ENCODE data around the gene LUC7L3.

The LUC7L3 gene

GRCh38 chr17:50697663-50698272, 21.6 kb upstream of the LUC7L3 start:
- Histone ChIP-seq H3K36me3 (ENCODE audit: low read length) (peaks cover 12% of the 10 kb centered on the region; the same call in 1 of the 2 replicates), H3K9me3 (ENCODE audit: insufficient read depth, low read length) (no peaks in the 10 kb centered on the region), H3K9ac (ENCODE audit: low read length) (no peak overlapping the region), H3K4me2 (ENCODE audit: low read depth, low read length, poor library complexity, severe bottlenecking) (no peak overlapping the region), H3K27ac (ENCODE audit: low read depth, low read length) (no peak overlapping the region), H3K27me3 (ENCODE audit: low read length) (no peaks in the 10 kb centered on the region), H3K9me2 (replicated peaks; ENCODE audit: insufficient read depth, low read length) (no peaks in the 10 kb centered on the region), H3K79me2 (ENCODE audit: insufficient read depth, low read length) (peaks cover 18% of the 10 kb centered on the region), H2AFZ (ENCODE audit: low read depth, low read length, severe bottlenecking) (no peak overlapping the region), H4K20me1 (ENCODE audit: low read depth, low read length) (peaks cover 4% of the 10 kb centered on the region; the same call in 1 of the 2 replicates), H3F3A (ENCODE audit: insufficient read depth) (no peaks in the 10 kb centered on the region), H3K4me3 (ENCODE audit: insufficient read depth, low read length, poor library complexity, severe bottlenecking) (no peak overlapping the region)
- TF ChIP-seq CTCF (IDR thresholded peaks at IDR 0.05; ENCODE audit: insufficient read depth, low read length, poor library complexity, severe bottlenecking) (no peak), EZH2phosphoT487 (conservative IDR thresholded peaks at IDR 0.05; ENCODE audit: low read length) (no peak)

- H3F3A ChIP-seq (ENCODE audit: insufficient read depth), result no peaks in the 10 kb centered on the region
- no peak overlapping the region for H3K4me3 ChIP-seq (ENCODE audit: insufficient read depth, low read length, poor library complexity, severe bottlenecking)
- H3K9me3 ChIP-seq (ENCODE audit: insufficient read depth, low read length), result no peaks in the 10 kb centered on the region
- H3K27ac ChIP-seq (ENCODE audit: low read depth, low read length), result no peak overlapping the region
- peaks cover 8% of the 10 kb centered on the region; the same call in 1 of the 2 replicates for H3K36me3 ChIP-seq (ENCODE audit: low read length)
- H4K20me1 ChIP-seq (ENCODE audit: low read depth, low read length), result peaks cover 4% of the 10 kb centered on the region; the same call in 1 of the 2 replicates
- no peak overlapping the region for H2AFZ ChIP-seq (ENCODE audit: low read depth, low read length, severe bottlenecking)
- peaks cover 29% of the 10 kb centered on the region for H3K79me2 ChIP-seq (ENCODE audit: insufficient read depth, low read length)
- no peak overlapping the region for H3K9ac ChIP-seq (ENCODE audit: low read length)
- H3K9me2 ChIP-seq (replicated peaks; ENCODE audit: insufficient read depth, low read length), result no peaks in the 10 kb centered on the region
- H3K4me2 ChIP-seq (ENCODE audit: low read depth, low read length, poor library complexity, severe bottlenecking), result no peak overlapping the region
- H3K27me3 ChIP-seq (ENCODE audit: low read length), result no peaks in the 10 kb centered on the region
- TF ChIP-seq EZH2phosphoT487 (conservative IDR thresholded peaks at IDR 0.05; ENCODE audit: low read length) (no peak), CTCF (IDR thresholded peaks at IDR 0.05; ENCODE audit: insufficient read depth, low read length, poor library complexity, severe bottlenecking) (no peak)
Measured at GRCh38 chr17:50699410-50699809, 20.0 kb upstream of the LUC7L3 start.

GRCh38 chr17:50703162-50703561, 16.2 kb upstream of the LUC7L3 start:
- no peak overlapping the region for H3K9ac ChIP-seq (ENCODE audit: low read length)
- H3K27me3 ChIP-seq (ENCODE audit: low read length), result no peaks in the 10 kb centered on the region
- peaks cover 63% of the 10 kb centered on the region for H3K79me2 ChIP-seq (ENCODE audit: insufficient read depth, low read length)
- no peaks in the 10 kb centered on the region for H3K9me3 ChIP-seq (ENCODE audit: insufficient read depth, low read length)
- no peak overlapping the region for H2AFZ ChIP-seq (ENCODE audit: low read depth, low read length, severe bottlenecking)
- peaks cover 3% of the 10 kb centered on the region for H3F3A ChIP-seq (ENCODE audit: insufficient read depth)
- no peak overlapping the region for H3K4me2 ChIP-seq (ENCODE audit: low read depth, low read length, poor library complexity, severe bottlenecking)
- peaks cover 4% of the 10 kb centered on the region; the same call in 1 of the 2 replicates for H4K20me1 ChIP-seq (ENCODE audit: low read depth, low read length)
- H3K36me3 ChIP-seq (ENCODE audit: low read length), result no peaks in the 10 kb centered on the region; the same call in 1 of the 2 replicates
- H3K27ac ChIP-seq (ENCODE audit: low read depth, low read length), result no peak overlapping the region
- no peaks in the 10 kb centered on the region for H3K9me2 ChIP-seq (replicated peaks; ENCODE audit: insufficient read depth, low read length)
- TF ChIP-seq CTCF (IDR thresholded peaks at IDR 0.05; ENCODE audit: insufficient read depth, low read length, poor library complexity, severe bottlenecking), result no peak
- no peak for TF ChIP-seq EZH2phosphoT487 (conservative IDR thresholded peaks at IDR 0.05; ENCODE audit: low read length)
- no peak overlapping the region for H3K4me3 ChIP-seq (ENCODE audit: insufficient read depth, low read length, poor library complexity, severe bottlenecking)

Measured in SU-DHL-6 (cell line).